Activated CD8-positive, alpha-beta memory T cell treated with anti-CD3 and anti-CD28 coated beads, Interleukin-2, amount 10 ng/mL, durations not matched to agents 7 days and 5 days (primary cell): ENCODE results near the gene MACROD2. TPM values are rescaled to one million over a fixed set of nuclear protein-coding genes. Genes with fewer than 3 reads are reported as not detected.
"Not testable (repeated sequence)": the region's sequence is repeated elsewhere in the genome, so short reads cannot be mapped to it uniquely, and the experiment has no call there.

ENCODE experiments used
- ATAC-seq: fragments of 150-1000 bp; cut with Tn5 transposase; one replicate; pipeline ENCODE4 v1.10.0; 2021; ENCODE audit warnings: moderate library complexity
- CTCF ChIA-PET: fragments of 350-600 bp; sonication (Branson Sonifier 250); formaldehyde crosslinking; loops from one replicate; lab custom pipeline; 2021; ENCODE audit warnings: antibody characterized with exemption; lab: Charles Lee
- DNase-seq: peaks from one replicate; pipeline ENCODE4 v3.0.0-alpha.2; 2020
- H3K27ac Mint-ChIP-seq: one replicate; pipeline ENCODE4 v1.8.0; 2021; ENCODE audit warnings: mild to moderate bottlenecking, mixed read lengths
- H3K27me3 Mint-ChIP-seq: one replicate; pipeline ENCODE4 v1.8.0; 2021; ENCODE audit warnings: mixed read lengths
- H3K36me3 Mint-ChIP-seq: one replicate; pipeline ENCODE4 v1.8.0; 2021; ENCODE audit warnings: mild to moderate bottlenecking, mixed read lengths
- H3K4me1 Mint-ChIP-seq: one replicate; pipeline ENCODE4 v1.8.0; 2021; ENCODE audit warnings: mixed read lengths
- H3K4me3 Mint-ChIP-seq: one replicate; pipeline ENCODE4 v1.8.0; 2021; ENCODE audit warnings: mild to moderate bottlenecking, moderate library complexity, mixed read lengths
- H3K9me3 Mint-ChIP-seq: one replicate; pipeline ENCODE4 v1.8.0; 2022; ENCODE audit warnings: low read depth, mixed read lengths
- total RNA-seq, 2 experiments: library from RNA; stranded (reverse); gene quantifications; one replicate each; pipeline ENCODE4 v1.2.3, GENCODE V29; 2021

Gene MACROD2
- total RNA-seq, 2 experiments from 2014 or later = not detected

GRCh38 chr20:14215880-14216279 lies 220.6 kb downstream of the MACROD2 start:
- H3K27ac Mint-ChIP-seq, H3K9me3 Mint-ChIP-seq, H3K27me3 Mint-ChIP-seq, H3K4me3 Mint-ChIP-seq, H3K4me1 Mint-ChIP-seq, H3K36me3 Mint-ChIP-seq, DNase-seq, ATAC-seq, CTCF ChIA-PET: not testable (repeated sequence)

GRCh38 chr20:14219801-14220461 lies 224.6 kb downstream of the MACROD2 start:
- Mint-ChIP-seq H3K4me1 (no peaks in the 10 kb centered on the region), H3K4me3 (no peak overlapping the region), H3K27ac (no peak overlapping the region), H3K27me3 (no peaks in the 10 kb centered on the region), H3K9me3 (peaks cover 6% of the 10 kb centered on the region), H3K36me3 (no peaks in the 10 kb centered on the region)
- CTCF ChIA-PET = no interaction called here
- DNase-seq = no peak
- ATAC-seq = no peak

GRCh38 chr20:14220986-14221385 lies 225.7 kb downstream of the MACROD2 start:
- H3K27ac Mint-ChIP-seq = no peak overlapping the region
- H3K36me3 Mint-ChIP-seq = no peaks in the 10 kb centered on the region
- H3K4me1 Mint-ChIP-seq = no peaks in the 10 kb centered on the region
- H3K9me3 Mint-ChIP-seq = peaks cover 6% of the 10 kb centered on the region
- no peak for ATAC-seq
- no peak for DNase-seq
- H3K4me3 Mint-ChIP-seq = no peak overlapping the region
- CTCF ChIA-PET = no interaction called here
- H3K27me3 Mint-ChIP-seq = no peaks in the 10 kb centered on the region

- DNase-seq (no peak), ATAC-seq (no peak)
- Mint-ChIP-seq H3K4me1 (no peaks in the 10 kb centered on the region), H3K4me3 (no peak overlapping the region), H3K27ac (no peak overlapping the region), H3K9me3 (peaks cover 3% of the 10 kb centered on the region), H3K27me3 (no peaks in the 10 kb centered on the region), H3K36me3 (no peaks in the 10 kb centered on the region)
- CTCF ChIA-PET = no interaction called here
These were observed 228.5 kb downstream of the MACROD2 start for GRCh38 chr20:14223806-14224205.

GRCh38 chr20:14226051-14227049 lies 231.0 kb downstream of the MACROD2 start:
- DNase-seq, CTCF ChIA-PET, H3K27me3 Mint-ChIP-seq, H3K36me3 Mint-ChIP-seq, H3K27ac Mint-ChIP-seq, H3K4me1 Mint-ChIP-seq, ATAC-seq, H3K4me3 Mint-ChIP-seq, H3K9me3 Mint-ChIP-seq: not testable (repeated sequence)

- CTCF ChIA-PET = no interaction called here
- Mint-ChIP-seq H3K27ac (no peak overlapping the region), H3K9me3 (peaks cover 8% of the 10 kb centered on the region), H3K27me3 (no peaks in the 10 kb centered on the region), H3K4me1 (no peaks in the 10 kb centered on the region), H3K36me3 (no peaks in the 10 kb centered on the region), H3K4me3 (no peak overlapping the region)
- ATAC-seq (no peak), DNase-seq (no peak)
These were observed 237.3 kb downstream of the MACROD2 start for GRCh38 chr20:14232650-14233049.

GRCh38 chr20:14234666-14235295 lies 239.5 kb downstream of the MACROD2 start:
- no peaks in the 10 kb centered on the region for H3K4me1 Mint-ChIP-seq
- CTCF ChIA-PET = no interaction called here
- H3K36me3 Mint-ChIP-seq = no peaks in the 10 kb centered on the region
- DNase-seq (no peak), ATAC-seq (no peak)
- H3K4me3 Mint-ChIP-seq = no peak overlapping the region
- H3K27ac Mint-ChIP-seq = no peak overlapping the region
- peaks cover 7% of the 10 kb centered on the region for H3K9me3 Mint-ChIP-seq
- H3K27me3 Mint-ChIP-seq = no peaks in the 10 kb centered on the region

GRCh38 chr20:14235355-14235754 lies 240.0 kb downstream of the MACROD2 start:
- DNase-seq = no peak
- Mint-ChIP-seq H3K4me3 (no peak overlapping the region), H3K4me1 (no peaks in the 10 kb centered on the region), H3K27ac (no peak overlapping the region), H3K27me3 (no peaks in the 10 kb centered on the region), H3K9me3 (peaks cover 7% of the 10 kb centered on the region), H3K36me3 (no peaks in the 10 kb centered on the region)
- CTCF ChIA-PET = no interaction called here
- ATAC-seq = no peak

GRCh38 chr20:14245368-14245970 lies 250.2 kb downstream of the MACROD2 start:
- Mint-ChIP-seq H3K36me3 (no peaks in the 10 kb centered on the region), H3K27ac (no peak overlapping the region), H3K27me3 (no peaks in the 10 kb centered on the region), H3K4me3 (no peak overlapping the region), H3K9me3 (peaks cover 7% of the 10 kb centered on the region), H3K4me1 (no peaks in the 10 kb centered on the region)
- CTCF ChIA-PET = no interaction called here
- DNase-seq (no peak), ATAC-seq (no peak)

GRCh38 chr20:14259689-14260088 lies 264.4 kb downstream of the MACROD2 start:
- Mint-ChIP-seq H3K4me3 (no peak overlapping the region), H3K36me3 (no peaks in the 10 kb centered on the region), H3K27ac (no peak overlapping the region), H3K4me1 (no peaks in the 10 kb centered on the region), H3K27me3 (no peaks in the 10 kb centered on the region), H3K9me3 (peaks cover 20% of the 10 kb centered on the region)
- ATAC-seq = no peak
- CTCF ChIA-PET = no interaction called here
- DNase-seq = no peak

GRCh38 chr20:14260367-14260766 lies 265.1 kb downstream of the MACROD2 start:
- Mint-ChIP-seq H3K36me3 (no peaks in the 10 kb centered on the region), H3K4me3 (no peak overlapping the region), H3K27ac (no peak overlapping the region), H3K27me3 (no peaks in the 10 kb centered on the region), H3K4me1 (no peaks in the 10 kb centered on the region), H3K9me3 (peaks cover 22% of the 10 kb centered on the region)
- ATAC-seq (no peak), DNase-seq (no peak)
- CTCF ChIA-PET = no interaction called here

- H3K9me3 Mint-ChIP-seq = peaks cover 16% of the 10 kb centered on the region
- DNase-seq = no peak
- H3K4me1 Mint-ChIP-seq = no peaks in the 10 kb centered on the region
- no peaks in the 10 kb centered on the region for H3K27me3 Mint-ChIP-seq
- no peak overlapping the region for H3K27ac Mint-ChIP-seq
- ATAC-seq = no peak
- H3K4me3 Mint-ChIP-seq = no peak overlapping the region
- no peaks in the 10 kb centered on the region for H3K36me3 Mint-ChIP-seq
- CTCF ChIA-PET = no interaction called here
These were observed 269.6 kb downstream of the MACROD2 start for GRCh38 chr20:14264869-14265268.

- CTCF ChIA-PET = no interaction called here
- Mint-ChIP-seq H3K27ac (no peak overlapping the region), H3K9me3 (peaks cover 11% of the 10 kb centered on the region), H3K4me3 (no peak overlapping the region), H3K4me1 (no peaks in the 10 kb centered on the region), H3K36me3 (no peaks in the 10 kb centered on the region), H3K27me3 (no peaks in the 10 kb centered on the region)
- DNase-seq = no peak
- ATAC-seq = no peak
These were observed 270.9 kb downstream of the MACROD2 start for GRCh38 chr20:14266246-14266645.
